ENCODE results near the gene CDIP1. TPM values are rescaled to one million over a fixed set of nuclear protein-coding genes. Genes with fewer than 3 reads are reported as not detected.

The CDIP1 gene
- total RNA-seq, 1 donor from 2014 or later: 49.4 TPM

GRCh38 chr16:4481963-4482362, 56.6 kb downstream of the CDIP1 start:
- no peaks in the 10 kb centered on the region for H3K27me3 Mint-ChIP-seq
- intact Hi-C loops (cut with micrococcal nuclease): no loop called here
- DNase-seq: no peak
- no peaks in the 10 kb centered on the region for H3K9me3 Mint-ChIP-seq
- H3K4me3 Mint-ChIP-seq: peak overlapping the region; percentile 2
- peak overlapping the region; percentile 68 for H3K27ac Mint-ChIP-seq
- peaks cover 39% of the 10 kb centered on the region for H3K36me3 Mint-ChIP-seq (ENCODE audit: low read depth)
- H3K4me1 Mint-ChIP-seq: peaks cover 42% of the 10 kb centered on the region

- Mint-ChIP-seq H3K27ac (peak overlapping the region; percentile 68), H3K36me3 (ENCODE audit: low read depth) (peaks cover 39% of the 10 kb centered on the region), H3K4me3 (peak overlapping the region; percentile 2), H3K9me3 (no peaks in the 10 kb centered on the region), H3K4me1 (peaks cover 39% of the 10 kb centered on the region), H3K27me3 (no peaks in the 10 kb centered on the region)
- intact Hi-C loops (cut with micrococcal nuclease): no loop called here
- DNase-seq: no peak
These were observed 57.0 kb downstream of the CDIP1 start for GRCh38 chr16:4481526-4481925.

GRCh38 chr16:4477966-4478365, 60.6 kb downstream of the CDIP1 start:
- Mint-ChIP-seq H3K27me3 (no peaks in the 10 kb centered on the region), H3K4me3 (peak overlapping the region; percentile 92), H3K4me1 (peaks cover 39% of the 10 kb centered on the region), H3K36me3 (ENCODE audit: low read depth) (peaks cover 21% of the 10 kb centered on the region), H3K27ac (peak overlapping the region; percentile 1), H3K9me3 (no peaks in the 10 kb centered on the region)
- intact Hi-C loops (cut with micrococcal nuclease): loop anchor here (1.0 to 10.0 kb wide), 2 partner anchors 70 to 123 kb away; partner anchors contain the start of gene PAM16
- DNase-seq: peak; percentile 65

GRCh38 chr16:4475880-4476788, 62.4 kb downstream of the CDIP1 start, which contains the start of gene HMOX2:
Gene HMOX2, plus strand, starts transcription at chr16:4476398. Its CDS starts 29,127 bp downstream, at chr16:4505525.
- DNase-seq: peak; percentile 99
- Mint-ChIP-seq H3K27ac (peak within 1 kb of the TSS; percentile 82), H3K9me3 (no peaks in the 10 kb centered on the region), H3K4me1 (peaks cover 29% of the 10 kb centered on the region), H3K27me3 (no peaks in the 10 kb centered on the region), H3K4me3 (peak within 1 kb of the TSS; percentile 92), H3K36me3 (ENCODE audit: low read depth) (peaks cover 15% of the 10 kb centered on the region)
- intact Hi-C loops (cut with micrococcal nuclease): loop anchor here (1.0 to 10.0 kb wide), 5 partner anchors 29 to 140 kb away; partner anchors contain the start of genes CDIP1 and PAM16

- intact Hi-C loops (cut with micrococcal nuclease): loop anchor here (1.0 to 10.0 kb wide), 2 partner anchors 60 to 120 kb away; partner anchors contain the start of gene PAM16
- H3K4me3 Mint-ChIP-seq: peak within 1 kb of the TSS; percentile 92
- H3K9me3 Mint-ChIP-seq: no peaks in the 10 kb centered on the region
- peak within 1 kb of the TSS; percentile 86 for H3K27ac Mint-ChIP-seq
- H3K4me1 Mint-ChIP-seq: peaks cover 28% of the 10 kb centered on the region
- H3K27me3 Mint-ChIP-seq: no peaks in the 10 kb centered on the region
- peaks cover 15% of the 10 kb centered on the region for H3K36me3 Mint-ChIP-seq (ENCODE audit: low read depth)
- peak; percentile 96 for DNase-seq
These were observed 64.2 kb downstream of the CDIP1 start, which contains the start of gene NMRAL1 for GRCh38 chr16:4474192-4474961. Gene NMRAL1, minus strand, starts transcription at chr16:4474625. Its CDS starts 493 bp downstream, at chr16:4474132.

GRCh38 chr16:4472880-4473279, 65.7 kb downstream of the CDIP1 start:
- H3K27me3 Mint-ChIP-seq: no peaks in the 10 kb centered on the region
- peaks cover 13% of the 10 kb centered on the region for H3K36me3 Mint-ChIP-seq (ENCODE audit: low read depth)
- peaks cover 21% of the 10 kb centered on the region for H3K4me1 Mint-ChIP-seq
- intact Hi-C loops (cut with micrococcal nuclease): loop anchor here (10.0 kb wide), 1 partner anchor 118 kb away; the partner anchor contains the start of gene PAM16
- no peaks in the 10 kb centered on the region for H3K9me3 Mint-ChIP-seq
- H3K27ac Mint-ChIP-seq: no peak overlapping the region
- DNase-seq: no peak
- peak overlapping the region; percentile 86 for H3K4me3 Mint-ChIP-seq

GRCh38 chr16:4471869-4472268, 66.7 kb downstream of the CDIP1 start:
- Mint-ChIP-seq H3K36me3 (ENCODE audit: low read depth) (peaks cover 13% of the 10 kb centered on the region), H3K27ac (peak overlapping the region; percentile 15)
- intact Hi-C loops (cut with micrococcal nuclease): loop anchor here (10.0 kb wide), 1 partner anchor 117 kb away; the partner anchor contains the start of gene PAM16

GRCh38 chr16:4468972-4469371, 69.6 kb downstream of the CDIP1 start:
- Mint-ChIP-seq H3K27me3 (no peaks in the 10 kb centered on the region), H3K27ac (no peak overlapping the region), H3K36me3 (ENCODE audit: low read depth) (peaks cover 21% of the 10 kb centered on the region), H3K9me3 (no peaks in the 10 kb centered on the region), H3K4me1 (peaks cover 14% of the 10 kb centered on the region), H3K4me3 (no peak overlapping the region)
- intact Hi-C loops (cut with micrococcal nuclease): no loop called here
- no peak for DNase-seq

More at GRCh38 chr16:4471869-4472268, 66.7 kb downstream of the CDIP1 start:
- H3K4me1 Mint-ChIP-seq: peaks cover 15% of the 10 kb centered on the region
- H3K27me3 Mint-ChIP-seq: no peaks in the 10 kb centered on the region
- no peaks in the 10 kb centered on the region for H3K9me3 Mint-ChIP-seq
- H3K4me3 Mint-ChIP-seq: no peak overlapping the region
- DNase-seq: no peak

- intact Hi-C loops (cut with micrococcal nuclease): no loop called here
- no peak overlapping the region for H3K27ac Mint-ChIP-seq
- no peak overlapping the region for H3K4me3 Mint-ChIP-seq
- H3K9me3 Mint-ChIP-seq: no peaks in the 10 kb centered on the region
- H3K27me3 Mint-ChIP-seq: no peaks in the 10 kb centered on the region
- peaks cover 10% of the 10 kb centered on the region for H3K4me1 Mint-ChIP-seq
- no peak for DNase-seq
- peaks cover 26% of the 10 kb centered on the region for H3K36me3 Mint-ChIP-seq (ENCODE audit: low read depth)
These were observed 70.7 kb downstream of the CDIP1 start for GRCh38 chr16:4467916-4468315.

GRCh38 chr16:4465977-4466779, 72.4 kb downstream of the CDIP1 start:
- DNase-seq: peak; percentile 67
- Mint-ChIP-seq H3K27me3 (no peaks in the 10 kb centered on the region), H3K4me3 (no peak overlapping the region), H3K27ac (peak overlapping the region; percentile 8), H3K9me3 (no peaks in the 10 kb centered on the region), H3K4me1 (peaks cover 6% of the 10 kb centered on the region), H3K36me3 (ENCODE audit: low read depth) (peaks cover 24% of the 10 kb centered on the region)
- intact Hi-C loops (cut with micrococcal nuclease): no loop called here

- peaks cover 30% of the 10 kb centered on the region for H3K36me3 Mint-ChIP-seq (ENCODE audit: low read depth)
These were observed 74.9 kb downstream of the CDIP1 start for GRCh38 chr16:4463522-4464163.

GRCh38 chr16:4461250-4462085, 77.1 kb downstream of the CDIP1 start:
- H3K4me1 Mint-ChIP-seq: peaks cover 12% of the 10 kb centered on the region
- peaks cover 33% of the 10 kb centered on the region for H3K36me3 Mint-ChIP-seq (ENCODE audit: low read depth)
- H3K27ac Mint-ChIP-seq: no peak overlapping the region
- H3K4me3 Mint-ChIP-seq: no peak overlapping the region
- no peaks in the 10 kb centered on the region for H3K9me3 Mint-ChIP-seq
- H3K27me3 Mint-ChIP-seq: no peaks in the 10 kb centered on the region
- DNase-seq: no peak
- intact Hi-C loops (cut with micrococcal nuclease): no loop called here

More at GRCh38 chr16:4463522-4464163, 74.9 kb downstream of the CDIP1 start:
- intact Hi-C loops (cut with micrococcal nuclease): no loop called here
- no peak overlapping the region for H3K27ac Mint-ChIP-seq
- no peak overlapping the region for H3K4me3 Mint-ChIP-seq
- no peak for DNase-seq
- peaks cover 12% of the 10 kb centered on the region for H3K4me1 Mint-ChIP-seq
- H3K9me3 Mint-ChIP-seq: no peaks in the 10 kb centered on the region
- H3K27me3 Mint-ChIP-seq: no peaks in the 10 kb centered on the region

All from activated CD4-positive, alpha-beta T cell treated with anti-CD3 and anti-CD28 coated beads, Interleukin-2, amount 10 ng/mL, durations not matched to agents 24 days and 14 days (primary cell).